ENCODE results near the gene TMEM150A. TPM values are rescaled to one million over a fixed set of nuclear protein-coding genes. Genes with fewer than 3 reads are reported as not detected.
"Not testable (repeated sequence)": the region's sequence is repeated elsewhere in the genome, so short reads cannot be mapped to it uniquely, and the experiment has no call there.

TMEM150A gene
- total RNA-seq, 1 experiment from 2014 or later, result 19.3 TPM

- Histone ChIP-seq H3K18ac (ENCODE audit: insufficient read length, low read depth, low read length) (no peak overlapping the region), H3K79me2 (ENCODE audit: insufficient read depth, low read length) (no peaks in the 10 kb centered on the region), H4K8ac (replicated peaks; ENCODE audit: insufficient read length, low read depth, low read length) (no peak overlapping the region), H3K4ac (ENCODE audit: low read depth, low read length) (no peak overlapping the region), H2AK5ac (ENCODE audit: insufficient read length, low read length) (no peak overlapping the region), H3K4me2 (ENCODE audit: insufficient read depth, insufficient read length, low read length) (no peak overlapping the region), H2BK5ac (ENCODE audit: insufficient read length, low read length) (no peak overlapping the region), H3K27ac (ENCODE audit: insufficient read length, low read depth, low read length) (no peak overlapping the region), H3K79me1 (ENCODE audit: insufficient read depth, low read depth, low read length, poor library complexity, severe bottlenecking) (no peaks in the 10 kb centered on the region), H3K27me3 (ENCODE audit: insufficient read depth, low read length) (no peaks in the 10 kb centered on the region), H3K14ac (ENCODE audit: insufficient read depth, low read length) (no peak overlapping the region), H3K4me1 (ENCODE audit: insufficient read depth, low read length) (no peaks in the 10 kb centered on the region), H4K5ac (ENCODE audit: insufficient read length, low read depth, low read length) (no peak overlapping the region), H4K20me1 (ENCODE audit: control insufficient read depth, insufficient read depth, insufficient read length) (no peaks in the 10 kb centered on the region), H3T11ph (ENCODE audit: low read length) (no peak overlapping the region), H2AFZ (ENCODE audit: low read length) (no peak overlapping the region), H4K91ac (ENCODE audit: insufficient read length, low read depth, low read length) (no peak overlapping the region), H3K9ac (ENCODE audit: extremely low read depth, insufficient read length, low read length) (no peak overlapping the region), H3K9me3 (ENCODE audit: control insufficient read depth, low read depth, low read length) (no peaks in the 10 kb centered on the region), H3K23ac (ENCODE audit: insufficient read length, low read depth, low read length) (no peak overlapping the region), H3K23me2 (ENCODE audit: insufficient read length, low read depth, low read length, poor library complexity, severe bottlenecking) (peaks cover 9% of the 10 kb centered on the region), H2BK20ac (ENCODE audit: low read depth, low read length, poor library complexity, severe bottlenecking) (no peak overlapping the region), H3K56ac (ENCODE audit: insufficient read length, low read depth, low read length) (no peak overlapping the region), H2BK15ac (ENCODE audit: low read depth, low read length) (no peak overlapping the region), H2BK12ac (ENCODE audit: insufficient read length, low read depth, low read length) (no peak overlapping the region), H2BK120ac (ENCODE audit: low read depth, low read length, poor library complexity, severe bottlenecking) (no peak overlapping the region)
- WGBS (ENCODE audit: extremely low coverage, insufficient read length, low lambda C conversion rate), result no CpG with 5 or more reads among the region's 3 CpGs
- TF ChIP-seq CTCF (conservative IDR thresholded peaks at IDR 0.05), result no peak
- Mint-ChIP-seq H3K27ac (no peak overlapping the region), H3K27me3 (ENCODE audit: low read depth) (peaks cover 26% of the 10 kb centered on the region), H3K4me1 (peaks cover 17 to 18% of the 10 kb centered on the region in 2 experiments), H3K9me3 (no peaks in the 10 kb centered on the region), H3K36me3 (ENCODE audit: insufficient read depth in 1 of 3, low read depth in 3 of 3) (peaks cover 0 to 15% (median 11%) of the 10 kb centered on the region in 3 experiments; a peak in 5 of 7 replicates), H3K4me3 (0 out of 5 replicates have a peak overlapping the region, but pooled peaks of 1 of the 2 experiments have one; percentile 26)
- DNase-seq, result no peak
Observed at GRCh38 chr2:85593023-85593422, 9.5 kb downstream of the TMEM150A start.

- not testable (repeated sequence) for H3K9me3 Mint-ChIP-seq; H3K23ac ChIP-seq (ENCODE audit: insufficient read length, low read depth, low read length); H3K4me2 ChIP-seq (ENCODE audit: insufficient read depth, insufficient read length, low read length); H3K4me3 Mint-ChIP-seq; H4K91ac ChIP-seq (ENCODE audit: insufficient read length, low read depth, low read length); H4K8ac ChIP-seq (replicated peaks; ENCODE audit: insufficient read length, low read depth, low read length); H3K18ac ChIP-seq (ENCODE audit: insufficient read length, low read depth, low read length); H3T11ph ChIP-seq (ENCODE audit: low read length); H2BK5ac ChIP-seq (ENCODE audit: insufficient read length, low read length); H3K27me3 ChIP-seq (ENCODE audit: insufficient read depth, low read length); H2AK5ac ChIP-seq (ENCODE audit: insufficient read length, low read length); H3K9me3 ChIP-seq (ENCODE audit: control insufficient read depth, low read depth, low read length); H3K36me3 Mint-ChIP-seq (ENCODE audit: insufficient read depth in 1 of 3, low read depth in 3 of 3); H3K56ac ChIP-seq (ENCODE audit: insufficient read length, low read depth, low read length); H2BK120ac ChIP-seq (ENCODE audit: low read depth, low read length, poor library complexity, severe bottlenecking); H2BK12ac ChIP-seq (ENCODE audit: insufficient read length, low read depth, low read length); H4K20me1 ChIP-seq (ENCODE audit: control insufficient read depth, insufficient read depth, insufficient read length); H3K27ac ChIP-seq (ENCODE audit: insufficient read length, low read depth, low read length); H3K23me2 ChIP-seq (ENCODE audit: insufficient read length, low read depth, low read length, poor library complexity, severe bottlenecking); H3K4me1 ChIP-seq (ENCODE audit: insufficient read depth, low read length); H3K9ac ChIP-seq (ENCODE audit: extremely low read depth, insufficient read length, low read length); H4K5ac ChIP-seq (ENCODE audit: insufficient read length, low read depth, low read length); H3K27ac Mint-ChIP-seq; H3K79me2 ChIP-seq (ENCODE audit: insufficient read depth, low read length); H3K4ac ChIP-seq (ENCODE audit: low read depth, low read length); H2BK15ac ChIP-seq (ENCODE audit: low read depth, low read length); H3K14ac ChIP-seq (ENCODE audit: insufficient read depth, low read length); H2AFZ ChIP-seq (ENCODE audit: low read length); DNase-seq; H2BK20ac ChIP-seq (ENCODE audit: low read depth, low read length, poor library complexity, severe bottlenecking); H3K79me1 ChIP-seq (ENCODE audit: insufficient read depth, low read depth, low read length, poor library complexity, severe bottlenecking)
- peaks cover 17 to 18% of the 10 kb centered on the region in 2 experiments for H3K4me1 Mint-ChIP-seq
- peaks cover 26% of the 10 kb centered on the region for H3K27me3 Mint-ChIP-seq (ENCODE audit: low read depth)
- WGBS (ENCODE audit: extremely low coverage, insufficient read length, low lambda C conversion rate), result no CpG with 5 or more reads among the region's 9 CpGs
Observed at GRCh38 chr2:85592299-85592698, 10.2 kb downstream of the TMEM150A start.

All from H9 (cell line).